Osteocyte (in vitro differentiated cells): Measurements from ENCODE around the gene KCTD7. TPM values are rescaled to one million over a fixed set of nuclear protein-coding genes. Genes with fewer than 3 reads are reported as not detected.
"Not testable (repeated sequence)": the region's sequence is repeated elsewhere in the genome, so short reads cannot be mapped to it uniquely, and the experiment has no call there.

Experiments
- DNase-seq: peaks from one replicate; pipeline ENCODE4 v3.0.0; 2021; ENCODE audit warnings: mixed read lengths; ENCODE audit not compliant: unreplicated experiment; ENCODE audit errors: extremely low spot score
- H3K27ac Mint-ChIP-seq: one replicate; pipeline ENCODE4 v1.8.0; 2021; ENCODE audit warnings: mild to moderate bottlenecking, mixed read lengths; ENCODE audit not compliant: unreplicated experiment
- H3K27me3 Mint-ChIP-seq: one replicate; pipeline ENCODE4 v1.8.0; 2021; ENCODE audit warnings: mixed read lengths; ENCODE audit not compliant: unreplicated experiment
- H3K36me3 Mint-ChIP-seq: one replicate; pipeline ENCODE4 v1.8.0; 2021; ENCODE audit warnings: mixed read lengths; ENCODE audit not compliant: unreplicated experiment
- H3K4me1 Mint-ChIP-seq: one replicate; pipeline ENCODE4 v1.8.0; 2021; ENCODE audit warnings: mixed read lengths; ENCODE audit not compliant: unreplicated experiment
- H3K4me3 Mint-ChIP-seq: one replicate; pipeline ENCODE4 v1.8.0; 2021; ENCODE audit warnings: mild to moderate bottlenecking, moderate library complexity, mixed read lengths; ENCODE audit not compliant: unreplicated experiment
- H3K9me3 Mint-ChIP-seq: one replicate; pipeline ENCODE4 v1.8.0; 2021; ENCODE audit warnings: mixed read lengths; ENCODE audit not compliant: unreplicated experiment
- CTCF ChIP-seq: fragments of 200-600 bp; sonication (generic); IDR thresholded peaks from 2 replicates; pipeline ENCODE4 v1.5.0; 2021; ENCODE audit warnings: antibody characterized with exemption, mild to moderate bottlenecking, moderate library complexity
- total RNA-seq: library from RNA; stranded (reverse); gene quantifications from 2 replicates; pipeline ENCODE4 v1.2.1, GENCODE V29; 2021

KCTD7 gene
- total RNA-seq, 1 donor from 2014 or later: 17.2 TPM

GRCh38 chr7:66687186-66687585 lies 58.5 kb downstream of the KCTD7 start:
- H3K4me1 Mint-ChIP-seq: peaks cover 18% of the 10 kb centered on the region
- no peak for TF ChIP-seq CTCF
- H3K36me3 Mint-ChIP-seq: peaks cover 10% of the 10 kb centered on the region
- no peaks in the 10 kb centered on the region for H3K27me3 Mint-ChIP-seq
- H3K27ac Mint-ChIP-seq: no peak overlapping the region
- DNase-seq: peak; percentile 51
- H3K4me3 Mint-ChIP-seq: no peak overlapping the region
- peaks cover 9% of the 10 kb centered on the region for H3K9me3 Mint-ChIP-seq

DNA sequence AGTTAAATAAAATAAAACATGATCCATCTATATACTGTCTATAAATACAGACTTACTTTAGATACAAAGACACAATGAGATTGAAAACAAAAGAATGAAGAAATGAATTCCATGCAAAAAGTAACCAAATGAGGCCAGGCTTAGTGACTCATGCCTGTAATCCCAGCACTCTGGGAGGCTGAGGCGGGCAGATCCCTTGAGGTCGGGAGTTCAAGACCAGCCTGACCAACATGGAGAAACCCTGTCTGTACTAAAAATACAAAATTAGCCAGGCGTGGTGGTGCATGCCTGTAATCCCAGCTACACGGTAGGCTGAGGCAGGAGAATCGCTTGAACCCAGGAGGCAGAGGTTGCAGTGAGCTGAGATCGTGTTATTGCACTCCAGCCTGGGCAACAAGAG lies 59.0 kb downstream of the KCTD7 start:
- not testable (repeated sequence) for H3K27me3 Mint-ChIP-seq, H3K9me3 Mint-ChIP-seq, H3K27ac Mint-ChIP-seq, H3K4me3 Mint-ChIP-seq
- Mint-ChIP-seq H3K4me1 (peaks cover 18% of the 10 kb centered on the region), H3K36me3 (peaks cover 10% of the 10 kb centered on the region)
- DNase-seq: peak; percentile 59

GRCh38 chr7:66689081-66689480 lies 60.4 kb downstream of the KCTD7 start:
- no peaks in the 10 kb centered on the region for H3K27me3 Mint-ChIP-seq
- H3K9me3 Mint-ChIP-seq: peaks cover 9% of the 10 kb centered on the region

DNA sequence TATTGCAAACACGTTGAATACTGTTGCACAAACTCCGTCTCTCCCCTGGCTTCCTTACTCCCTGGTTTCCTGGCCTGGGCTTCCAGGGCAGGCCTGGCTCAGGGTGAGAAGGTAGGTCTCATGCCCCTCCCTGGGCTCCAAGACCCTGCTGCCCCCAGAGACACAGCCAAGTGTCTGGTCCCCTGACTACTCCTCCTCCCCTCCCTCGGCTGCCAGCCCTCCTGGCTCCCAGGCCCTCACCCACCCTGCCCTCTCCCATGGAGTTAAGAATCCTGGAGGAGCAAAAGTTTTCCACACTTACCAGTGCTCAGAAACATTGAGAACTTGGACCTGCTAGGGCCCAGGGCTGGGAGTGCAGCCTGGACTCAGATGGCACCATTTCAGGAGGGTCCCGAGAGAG lies 64.7 kb downstream of the KCTD7 start:
- H3K4me1 Mint-ChIP-seq: peaks cover 5% of the 10 kb centered on the region
- H3K27ac Mint-ChIP-seq: no peak overlapping the region
- peaks cover 11% of the 10 kb centered on the region for H3K36me3 Mint-ChIP-seq
- no peak overlapping the region for H3K4me3 Mint-ChIP-seq
- no peaks in the 10 kb centered on the region for H3K27me3 Mint-ChIP-seq
- TF ChIP-seq CTCF: no peak
- H3K9me3 Mint-ChIP-seq: peaks cover 3% of the 10 kb centered on the region
- DNase-seq: peak; percentile 66

More at GRCh38 chr7:66689081-66689480, 60.4 kb downstream of the KCTD7 start:
- Mint-ChIP-seq H3K4me1 (peaks cover 7% of the 10 kb centered on the region), H3K27ac (no peak overlapping the region), H3K36me3 (peaks cover 10% of the 10 kb centered on the region), H3K4me3 (no peak overlapping the region)
- TF ChIP-seq CTCF: no peak
- no peak for DNase-seq

Other genes starting within 250 kb of the KCTD7 start
- gene RABGEF1, start 111.9 kb downstream of the KCTD7 start, total RNA-seq: 25.3 and 25.9 TPM in 2 replicates